ENCODE results near the gene PXMP2.

Gene PXMP2

GRCh38 chr12:132664206-132665148, 22.9 kb upstream of the PXMP2 start:
- Histone ChIP-seq H3K27me3 (ENCODE audit: low read depth, low read length) (no peaks in the 10 kb centered on the region), H3K9me3 (ENCODE audit: insufficient read depth, low read length) (no peaks in the 10 kb centered on the region), H3K9ac (ENCODE audit: low read length) (no peak overlapping the region), H2AFZ (ENCODE audit: low read depth, low read length) (no peak overlapping the region), H3K27ac (ENCODE audit: low read length) (no peak overlapping the region), H3K79me2 (ENCODE audit: low read length) (no peaks in the 10 kb centered on the region), H3K4me3 (ENCODE audit: low read length) (no peak overlapping the region), H3K4me2 (ENCODE audit: low read length) (no peak overlapping the region), H3K4me1 (ENCODE audit: low read length) (no peaks in the 10 kb centered on the region), H4K20me1 (ENCODE audit: insufficient read depth, low read length) (no peaks in the 10 kb centered on the region; the same call in 1 of the 2 replicates), H3K36me3 (replicated peaks; ENCODE audit: low read depth, low read length) (peaks cover 79% of the 10 kb centered on the region)
- no peak for TF ChIP-seq EZH2phosphoT487 (IDR thresholded peaks at IDR 0.05; ENCODE audit: low read depth)
- TF ChIP-seq CTCF (IDR thresholded peaks at IDR 0.05; ENCODE audit: low read depth, low read length), result no peak

DNA sequence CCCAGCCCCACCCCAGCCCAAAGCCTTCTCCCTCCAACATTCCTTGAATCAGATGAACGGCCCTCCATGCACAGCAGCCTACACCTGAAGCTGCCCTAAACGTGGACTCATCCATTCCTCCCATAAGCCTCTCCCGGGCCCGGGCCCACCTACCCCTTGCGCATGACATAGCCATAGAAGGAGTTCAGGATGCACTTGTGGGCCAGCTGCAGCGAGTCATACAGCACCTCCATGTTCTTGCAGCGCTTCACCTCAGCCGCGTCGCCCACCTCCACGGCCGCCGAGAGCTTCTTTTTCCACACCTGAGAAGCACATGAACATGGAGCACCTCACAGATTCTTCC, 22.3 kb upstream of the PXMP2 start:
- Histone ChIP-seq H2AFZ (ENCODE audit: low read depth, low read length) (no peak overlapping the region), H3K27me3 (ENCODE audit: low read depth, low read length) (no peaks in the 10 kb centered on the region), H3K4me2 (ENCODE audit: low read length) (no peak overlapping the region), H3K4me1 (ENCODE audit: low read length) (no peaks in the 10 kb centered on the region), H4K20me1 (ENCODE audit: insufficient read depth, low read length) (no peaks in the 10 kb centered on the region; the same call in 1 of the 2 replicates), H3K4me3 (ENCODE audit: low read length) (no peak overlapping the region), H3K79me2 (ENCODE audit: low read length) (no peaks in the 10 kb centered on the region), H3K9me3 (ENCODE audit: insufficient read depth, low read length) (no peaks in the 10 kb centered on the region), H3K36me3 (replicated peaks; ENCODE audit: low read depth, low read length) (peaks cover 78% of the 10 kb centered on the region), H3K9ac (ENCODE audit: low read length) (no peak overlapping the region), H3K27ac (ENCODE audit: low read length) (no peak overlapping the region)
- no peak for TF ChIP-seq EZH2phosphoT487 (IDR thresholded peaks at IDR 0.05; ENCODE audit: low read depth)
- TF ChIP-seq CTCF (IDR thresholded peaks at IDR 0.05; ENCODE audit: low read depth, low read length), result no peak

DNA sequence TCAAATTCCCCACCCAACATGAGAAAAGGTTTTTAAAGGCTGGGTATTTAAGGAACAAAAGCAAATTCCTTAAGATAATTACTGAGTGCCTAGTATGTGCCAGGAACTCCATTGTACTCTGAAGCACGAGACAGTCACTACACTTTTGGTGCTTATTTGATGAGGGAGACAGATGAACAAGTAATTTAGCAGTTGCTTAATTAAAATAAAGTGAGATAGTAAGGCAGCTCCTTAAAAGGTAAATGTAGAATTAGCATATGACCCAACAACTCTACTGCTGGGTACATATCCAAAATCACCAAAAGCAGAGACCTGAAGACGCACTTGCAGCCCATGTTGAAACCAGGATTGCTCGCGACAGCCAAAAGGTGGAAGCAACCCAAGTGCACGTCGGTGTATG, 21.6 kb upstream of the PXMP2 start:
- Histone ChIP-seq H3K4me1 (ENCODE audit: low read length) (no peaks in the 10 kb centered on the region), H3K4me3 (ENCODE audit: low read length) (no peak overlapping the region), H3K4me2 (ENCODE audit: low read length) (no peak overlapping the region), H3K27me3 (ENCODE audit: low read depth, low read length) (no peaks in the 10 kb centered on the region), H3K36me3 (replicated peaks; ENCODE audit: low read depth, low read length) (peaks cover 73% of the 10 kb centered on the region), H3K27ac (ENCODE audit: low read length) (no peak overlapping the region), H3K9ac (ENCODE audit: low read length) (no peak overlapping the region), H4K20me1 (ENCODE audit: insufficient read depth, low read length) (no peaks in the 10 kb centered on the region; the same call in 1 of the 2 replicates), H3K79me2 (ENCODE audit: low read length) (no peaks in the 10 kb centered on the region), H3K9me3 (ENCODE audit: insufficient read depth, low read length) (no peaks in the 10 kb centered on the region), H2AFZ (ENCODE audit: low read depth, low read length) (no peak overlapping the region)
- TF ChIP-seq CTCF (IDR thresholded peaks at IDR 0.05; ENCODE audit: low read depth, low read length) (no peak), EZH2phosphoT487 (IDR thresholded peaks at IDR 0.05; ENCODE audit: low read depth) (no peak)

DNA sequence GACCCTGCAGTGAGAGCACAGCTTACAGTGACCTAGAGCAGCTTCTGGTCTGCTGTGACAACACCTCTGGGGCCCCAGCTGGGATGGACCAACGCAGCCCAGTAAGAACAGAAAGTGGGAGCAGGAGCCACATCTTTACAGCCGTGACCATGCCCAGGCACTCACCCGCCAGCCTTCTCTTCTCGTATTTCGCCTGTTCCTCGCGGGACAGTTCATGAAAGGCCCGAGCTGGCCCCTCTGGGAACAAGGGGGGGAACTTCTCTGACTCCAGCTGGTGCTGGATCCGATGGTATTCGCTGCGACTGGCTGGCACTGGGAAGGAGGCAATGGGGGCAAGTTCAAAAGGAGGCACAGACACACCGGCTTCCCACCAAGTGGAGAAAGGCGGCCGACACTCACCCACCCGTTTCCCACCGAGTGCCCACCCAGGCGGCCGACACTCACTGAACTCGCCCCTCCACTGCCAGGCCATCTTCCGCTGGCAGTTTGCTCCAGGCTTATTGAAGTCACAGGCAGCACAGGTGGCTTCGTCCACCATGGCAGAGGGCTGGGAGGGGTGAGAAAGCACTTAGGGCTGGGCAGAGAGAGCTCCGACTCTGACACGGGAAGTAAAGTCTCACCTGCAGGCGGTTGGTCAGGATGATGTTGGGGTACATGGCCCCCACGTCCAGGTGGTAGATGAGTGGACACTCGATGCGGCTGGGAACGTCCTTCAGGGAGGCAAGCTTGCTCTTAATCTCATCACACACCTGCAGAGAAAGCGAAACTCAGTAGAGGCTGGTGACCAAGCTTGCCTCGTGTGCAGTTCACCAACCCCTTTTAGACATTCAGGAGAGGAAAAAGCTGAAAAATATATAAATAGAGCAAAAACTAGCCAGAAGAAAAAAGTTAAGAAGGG, 18.9 kb upstream of the PXMP2 start:
- no peak overlapping the region for H3K4me3 ChIP-seq (ENCODE audit: low read length)
- no peaks in the 10 kb centered on the region; the same call in 1 of the 2 replicates for H4K20me1 ChIP-seq (ENCODE audit: insufficient read depth, low read length)
- H2AFZ ChIP-seq (ENCODE audit: low read depth, low read length), result no peak overlapping the region
- no peaks in the 10 kb centered on the region for H3K9me3 ChIP-seq (ENCODE audit: insufficient read depth, low read length)
- no peak overlapping the region for H3K9ac ChIP-seq (ENCODE audit: low read length)
- H3K4me2 ChIP-seq (ENCODE audit: low read length), result no peak overlapping the region
- H3K4me1 ChIP-seq (ENCODE audit: low read length), result no peaks in the 10 kb centered on the region
- TF ChIP-seq CTCF (IDR thresholded peaks at IDR 0.05; ENCODE audit: low read depth, low read length), result no peak
- TF ChIP-seq EZH2phosphoT487 (IDR thresholded peaks at IDR 0.05; ENCODE audit: low read depth), result no peak
- no peaks in the 10 kb centered on the region for H3K79me2 ChIP-seq (ENCODE audit: low read length)
- H3K27me3 ChIP-seq (ENCODE audit: low read depth, low read length), result no peaks in the 10 kb centered on the region
- peaks cover 66% of the 10 kb centered on the region for H3K36me3 ChIP-seq (replicated peaks; ENCODE audit: low read depth, low read length)
- no peak overlapping the region for H3K27ac ChIP-seq (ENCODE audit: low read length)
